Neutrophil (primary cell): Measurements from ENCODE around the gene SLTM.

Experiments used
- H3K27ac ChIP-seq: fragments of 200-600 bp; sonication (generic); 2 replicates; pipeline ENCODE4 v1.5.1; 2016; ENCODE audit warnings: mild to moderate bottlenecking, moderate library complexity
- H3K27me3 ChIP-seq: fragments of 200-600 bp; sonication (generic); 2 replicates; pipeline ENCODE4 v1.6.0; 2016; ENCODE audit warnings: mild to moderate bottlenecking
- H3K36me3 ChIP-seq: fragments of 200-600 bp; sonication (generic); 2 replicates; pipeline ENCODE4 v1.5.1; 2017
- H3K4me1 ChIP-seq, 2 experiments: fragments of 200-600 bp in 1 of 2; sonication (generic) in 1 of 2; 1 replicate in 1 of 2; 2 replicates in 1 of 2; pipeline versions ENCODE4 v1.5.1 to v1.6.1; 2013 to 2016; ENCODE audit warnings: low read depth in 1 of 2, low read length in 1 of 2, mild to moderate bottlenecking in 1 of 2, moderate library complexity in 1 of 2; ENCODE audit not compliant: control insufficient read depth in 1 of 2, insufficient read depth in 1 of 2
- H3K4me3 ChIP-seq, 2 experiments: fragments of 200-600 bp in 1 of 2; sonication (generic) in 1 of 2; 1 replicate in 1 of 2; 2 replicates in 1 of 2; pipeline ENCODE4 v1.5.1; 2013 to 2016; ENCODE audit warnings: low read depth in 1 of 2, low read length in 1 of 2, mild to moderate bottlenecking in 1 of 2, moderate library complexity in 1 of 2
- H3K9me3 ChIP-seq: fragments of 200-600 bp; sonication (generic); 2 replicates; pipeline ENCODE4 v1.5.1; 2016
- TF ChIP-seq, protein P1 (sequence below): fragments of 200-600 bp; sonication (generic); IDR thresholded peaks from 2 replicates; pipeline ENCODE4 v1.5.1; 2016; ENCODE audit warnings: antibody characterized with exemption

Gene SLTM

DNA sequence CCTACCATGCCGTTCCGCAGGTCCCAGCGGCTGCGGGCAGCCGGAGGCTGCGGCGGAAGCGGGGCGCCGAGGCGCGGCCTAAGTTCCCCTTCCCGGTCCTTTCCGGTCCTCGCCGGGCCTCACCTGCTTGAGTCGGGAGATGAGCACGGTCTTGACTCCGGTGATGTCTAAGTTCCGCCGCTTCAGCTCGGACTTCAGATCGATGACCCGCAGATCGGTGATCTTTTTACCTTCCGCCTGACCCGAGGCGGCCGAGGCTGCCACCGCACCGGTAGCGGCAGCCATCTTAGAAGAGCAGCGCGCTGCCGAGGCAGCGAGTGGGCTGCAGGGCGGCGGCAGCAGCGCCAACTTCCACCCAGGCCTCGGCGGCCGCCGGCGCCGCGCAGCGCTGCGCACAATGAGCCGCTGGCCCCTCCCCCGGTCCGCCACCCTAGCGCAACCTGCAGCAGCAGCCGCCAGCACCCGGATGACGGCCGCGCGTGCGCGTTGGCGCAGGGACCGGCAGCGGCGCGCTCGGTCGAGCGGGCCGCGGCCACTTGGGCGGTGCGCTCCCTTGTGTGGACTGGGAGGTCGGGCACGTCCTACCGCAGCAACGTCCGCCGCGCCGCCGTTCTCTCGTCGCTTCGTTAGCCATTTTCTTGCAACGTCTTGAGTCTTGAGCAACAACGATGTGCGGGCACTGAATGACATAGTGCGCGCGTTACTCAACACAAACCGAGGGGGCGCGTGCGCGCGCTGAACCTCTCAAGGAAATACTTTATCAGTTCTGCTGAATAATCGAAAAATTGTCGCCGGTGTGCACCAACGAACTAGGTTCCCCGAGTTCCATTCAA lies at the start of gene SLTM:
Gene SLTM (minus strand): TSS at position 399 of the 833 bp plus-strand sequence. CDS start 114 bp downstream, at position 285.
- Histone ChIP-seq H3K9me3 (no peaks in the 10 kb centered on the region), H3K27me3 (no peaks in the 10 kb centered on the region), H3K27ac (peak within 1 kb of the TSS; percentile 97), H3K36me3 (peaks cover 11% of the 10 kb centered on the region), H3K4me1 (peaks cover 30 to 36% of the 10 kb centered on the region in 2 experiments), H3K4me3 (peak within 1 kb of the TSS; percentile 78 to 97)
- TF ChIP-seq, protein P1, sequence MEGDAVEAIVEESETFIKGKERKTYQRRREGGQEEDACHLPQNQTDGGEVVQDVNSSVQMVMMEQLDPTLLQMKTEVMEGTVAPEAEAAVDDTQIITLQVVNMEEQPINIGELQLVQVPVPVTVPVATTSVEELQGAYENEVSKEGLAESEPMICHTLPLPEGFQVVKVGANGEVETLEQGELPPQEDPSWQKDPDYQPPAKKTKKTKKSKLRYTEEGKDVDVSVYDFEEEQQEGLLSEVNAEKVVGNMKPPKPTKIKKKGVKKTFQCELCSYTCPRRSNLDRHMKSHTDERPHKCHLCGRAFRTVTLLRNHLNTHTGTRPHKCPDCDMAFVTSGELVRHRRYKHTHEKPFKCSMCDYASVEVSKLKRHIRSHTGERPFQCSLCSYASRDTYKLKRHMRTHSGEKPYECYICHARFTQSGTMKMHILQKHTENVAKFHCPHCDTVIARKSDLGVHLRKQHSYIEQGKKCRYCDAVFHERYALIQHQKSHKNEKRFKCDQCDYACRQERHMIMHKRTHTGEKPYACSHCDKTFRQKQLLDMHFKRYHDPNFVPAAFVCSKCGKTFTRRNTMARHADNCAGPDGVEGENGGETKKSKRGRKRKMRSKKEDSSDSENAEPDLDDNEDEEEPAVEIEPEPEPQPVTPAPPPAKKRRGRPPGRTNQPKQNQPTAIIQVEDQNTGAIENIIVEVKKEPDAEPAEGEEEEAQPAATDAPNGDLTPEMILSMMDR, result peak; percentile 44

DNA sequence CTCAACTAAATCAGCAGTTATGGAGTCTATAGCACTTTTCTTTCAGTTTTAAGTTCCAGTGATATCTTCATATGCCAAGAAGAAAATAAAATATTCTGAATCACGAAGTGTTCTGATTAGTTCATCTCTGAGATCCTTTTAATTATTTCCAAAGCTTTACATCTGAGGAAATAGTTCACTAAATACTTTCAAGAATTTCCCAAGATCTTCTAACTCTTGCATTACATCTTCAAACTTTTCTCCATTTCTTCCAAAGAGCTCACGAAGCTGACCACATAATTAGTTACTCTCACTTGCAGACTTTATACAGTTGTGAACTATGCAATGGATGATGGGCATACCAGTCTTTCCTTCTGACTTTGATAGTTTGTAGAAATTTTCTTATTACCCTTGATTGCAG lies 49.8 kb upstream of the SLTM start:
- H3K4me1 ChIP-seq, result peaks cover 8 to 16% of the 10 kb centered on the region in 2 experiments
- H3K27me3 ChIP-seq, result no peaks in the 10 kb centered on the region
- TF ChIP-seq, protein P1, result no peak
- no peak overlapping the region for H3K4me3 ChIP-seq
- no peak overlapping the region for H3K27ac ChIP-seq
- no peaks in the 10 kb centered on the region for H3K36me3 ChIP-seq
- no peaks in the 10 kb centered on the region for H3K9me3 ChIP-seq

DNA sequence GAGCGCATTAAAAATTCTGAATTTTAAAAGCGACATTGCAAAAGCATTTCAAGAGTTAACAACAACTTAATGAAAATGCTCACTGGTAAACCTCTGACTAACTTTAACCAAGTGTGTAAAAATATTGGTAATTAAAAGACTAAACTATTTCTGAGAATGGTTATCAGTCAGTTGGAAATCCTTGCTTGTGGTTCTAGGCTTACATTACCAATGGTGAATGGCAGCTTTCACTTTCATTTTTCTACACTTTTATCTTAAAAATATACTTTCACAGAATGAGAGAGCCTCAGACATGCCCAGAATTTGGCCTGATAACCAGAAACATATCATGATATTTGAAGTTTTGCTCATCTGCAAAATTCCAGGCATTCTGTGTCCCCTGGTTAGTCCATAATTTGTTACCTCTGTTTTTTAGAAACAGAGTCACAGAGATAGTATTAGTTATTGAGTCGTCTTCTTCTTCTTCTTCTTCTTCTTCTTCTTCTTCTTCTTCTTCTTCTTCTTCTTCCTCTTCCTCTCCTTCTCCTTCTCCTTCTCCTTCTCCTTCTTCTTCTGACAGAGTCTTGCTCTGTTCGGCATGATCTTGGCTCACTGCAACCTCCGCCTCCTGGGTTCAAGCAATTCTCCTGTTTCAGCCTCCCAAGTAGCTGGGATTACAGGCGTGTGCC lies 48.5 kb upstream of the SLTM start:
- H3K27me3 ChIP-seq, result no peaks in the 10 kb centered on the region
- no peaks in the 10 kb centered on the region for H3K9me3 ChIP-seq
- peaks cover 4 to 13% of the 10 kb centered on the region in 2 experiments for H3K4me1 ChIP-seq
- H3K36me3 ChIP-seq, result no peaks in the 10 kb centered on the region
- no peak overlapping the region for H3K4me3 ChIP-seq
- H3K27ac ChIP-seq, result peak overlapping the region; percentile 57
- TF ChIP-seq, protein P1, result no peak

DNA sequence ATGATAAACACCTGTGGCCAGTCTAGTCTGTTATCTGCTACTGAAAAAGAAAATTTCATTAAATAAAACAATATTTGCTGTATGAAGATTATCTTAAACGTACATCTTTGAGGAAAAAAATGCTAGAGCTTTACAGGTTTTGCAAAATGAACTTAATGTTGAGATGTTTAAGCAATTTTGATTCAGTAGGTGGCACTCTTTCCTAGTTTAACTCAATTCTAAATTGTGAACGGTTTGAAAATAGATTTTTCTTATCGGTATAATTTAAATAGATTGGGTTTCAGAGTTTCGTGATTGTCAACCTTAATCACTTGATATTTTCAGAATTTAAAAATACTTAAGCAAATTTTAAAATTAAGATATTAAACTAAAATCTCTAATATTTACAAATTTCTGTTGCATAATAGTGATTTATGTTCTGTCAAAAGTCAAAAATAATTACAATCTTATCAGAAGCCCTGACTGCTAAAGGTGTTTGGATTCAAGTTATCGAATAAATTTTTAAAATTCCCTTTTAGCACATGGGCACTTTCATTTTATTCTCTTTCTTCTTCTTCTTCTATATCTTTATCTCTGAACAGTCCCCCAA lies 47.0 kb upstream of the SLTM start:
- TF ChIP-seq, protein P1, result peak; percentile 33
- no peaks in the 10 kb centered on the region for H3K9me3 ChIP-seq
- peaks cover 0 to 23% of the 10 kb centered on the region in 2 experiments for H3K4me1 ChIP-seq
- no peak overlapping the region for H3K27ac ChIP-seq
- no peaks in the 10 kb centered on the region for H3K36me3 ChIP-seq
- no peak overlapping the region for H3K4me3 ChIP-seq
- H3K27me3 ChIP-seq, result peaks cover under 1% of the 10 kb centered on the region

DNA sequence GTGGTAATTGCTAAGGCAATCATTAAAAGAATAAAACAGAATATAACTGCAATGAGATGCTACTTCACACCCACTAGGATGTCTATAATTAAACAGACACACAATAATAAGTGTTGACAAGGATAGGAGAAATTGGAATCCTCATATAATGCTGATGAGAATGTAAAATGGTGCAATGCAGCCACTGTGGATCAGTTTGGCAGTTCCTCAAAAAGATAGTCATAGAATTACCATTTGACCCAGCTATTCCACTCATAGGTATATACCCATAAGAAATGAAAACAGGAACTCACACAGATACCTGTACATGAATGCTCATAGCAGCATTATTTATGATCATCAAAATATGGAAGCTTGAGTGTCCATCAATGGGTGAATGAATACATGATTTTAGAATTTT lies 44.4 kb upstream of the SLTM start:
- TF ChIP-seq, protein P1, result no peak
- Histone ChIP-seq H3K36me3 (no peaks in the 10 kb centered on the region), H3K4me3 (no peak overlapping the region), H3K27ac (no peak overlapping the region), H3K4me1 (peaks cover 0 to 29% of the 10 kb centered on the region in 2 experiments), H3K9me3 (no peaks in the 10 kb centered on the region), H3K27me3 (peaks cover 25% of the 10 kb centered on the region)
